ENCODE data around the gene SLCO1B3. TPM values are rescaled to one million over a fixed set of nuclear protein-coding genes. Genes with fewer than 3 reads are reported as not detected.

Gene SLCO1B3
- total RNA-seq, 1 experiment from 2014 or later = 13.2 TPM

- no peaks in the 10 kb centered on the region for H3K9me3 ChIP-seq (ENCODE audit: low read length)
- no TSS peak for BruUV-seq (replicated peaks)
- no peak overlapping the region for H2AFZ ChIP-seq (ENCODE audit: low read length)
- H3K36me3 ChIP-seq (ENCODE audit: low read depth, low read length) = no peaks in the 10 kb centered on the region
- H3K9ac ChIP-seq (ENCODE audit: low read length) = no peak overlapping the region
- ATAC-seq (no peak), DNase-seq (no peak)
- intact Hi-C loops (cut with micrococcal nuclease) = no loop called here
- no peaks in the 10 kb centered on the region for H3F3A ChIP-seq (ENCODE audit: low read length, unreplicated experiment)
- no peak overlapping the region for H3K4me2 ChIP-seq (ENCODE audit: low read length)
- H3K79me2 ChIP-seq (ENCODE audit: low read length) = no peaks in the 10 kb centered on the region
- H3K27me3 ChIP-seq (ENCODE audit: low read length) = no peaks in the 10 kb centered on the region
- TF ChIP-seq CTCF (conservative IDR thresholded peaks at IDR 0.05; ENCODE audit: low read depth, low read length) = no peak
- no peak for TF ChIP-seq EZH2phosphoT487 (IDR thresholded peaks at IDR 0.05; ENCODE audit: borderline replicate concordance, low read length)
- TF ChIP-seq EZH2 (IDR thresholded peaks at IDR 0.05; ENCODE audit: low read length, unreplicated experiment) = no peak
- H3K4me3 ChIP-seq (ENCODE audit: low read length) = no peak overlapping the region
- H4K20me1 ChIP-seq (ENCODE audit: low read length) = no peaks in the 10 kb centered on the region
- ChIA-PET POLR2A (ENCODE audit: unreplicated experiment) (no interaction called here), CTCF (no interaction called here)
- H3K27ac ChIP-seq (ENCODE audit: low read length) = no peak overlapping the region
- H3K9me2 ChIP-seq (replicated peaks; ENCODE audit: low read length) = no peaks in the 10 kb centered on the region
- H3K4me1 ChIP-seq (ENCODE audit: insufficient read depth, low read length) = no peaks in the 10 kb centered on the region
These were observed 121.4 kb downstream of the SLCO1B3 start for GRCh38 chr12:20931894-20932293.

- no peaks in the 10 kb centered on the region for H3K27me3 ChIP-seq (ENCODE audit: low read length)
- no peak overlapping the region for H3K4me3 ChIP-seq (ENCODE audit: low read length)
- H3K9ac ChIP-seq (ENCODE audit: low read length) = no peak overlapping the region
- no peak overlapping the region for H3K4me2 ChIP-seq (ENCODE audit: low read length)
- H3K4me1 ChIP-seq (ENCODE audit: insufficient read depth, low read length) = no peaks in the 10 kb centered on the region
- H3F3A ChIP-seq (ENCODE audit: low read length, unreplicated experiment) = no peaks in the 10 kb centered on the region
- no peak overlapping the region for H3K27ac ChIP-seq (ENCODE audit: low read length)
- intact Hi-C loops (cut with micrococcal nuclease) = loop anchor here (2.0 kb wide), 1 partner anchor 224 kb away; no protein-coding TSS in a partner anchor
- DNase-seq (peak; percentile 43), ATAC-seq (no peak; the same call in 1 of the 2 replicates)
- TF ChIP-seq EZH2phosphoT487 (IDR thresholded peaks at IDR 0.05; ENCODE audit: borderline replicate concordance, low read length) (no peak), CTCF (conservative IDR thresholded peaks at IDR 0.05; ENCODE audit: low read depth, low read length) (peak; percentile 59), EZH2 (IDR thresholded peaks at IDR 0.05; ENCODE audit: low read length, unreplicated experiment) (no peak)
- CTCF ChIA-PET = no interaction called here
- H3K36me3 ChIP-seq (ENCODE audit: low read depth, low read length) = no peaks in the 10 kb centered on the region
- no TSS peak for BruUV-seq (replicated peaks)
- H4K20me1 ChIP-seq (ENCODE audit: low read length) = no peaks in the 10 kb centered on the region
- POLR2A ChIA-PET (ENCODE audit: unreplicated experiment) = no interaction called here
- no peaks in the 10 kb centered on the region for H3K9me3 ChIP-seq (ENCODE audit: low read length)
- H3K9me2 ChIP-seq (replicated peaks; ENCODE audit: low read length) = no peaks in the 10 kb centered on the region
- no peaks in the 10 kb centered on the region for H3K79me2 ChIP-seq (ENCODE audit: low read length)
- no peak overlapping the region for H2AFZ ChIP-seq (ENCODE audit: low read length)
These were observed 136.2 kb downstream of the SLCO1B3 start for GRCh38 chr12:20946732-20947131.

- Histone ChIP-seq H3K4me3 (ENCODE audit: low read length) (no peak overlapping the region), H3K27ac (ENCODE audit: low read length) (no peak overlapping the region), H3K27me3 (ENCODE audit: low read length) (no peaks in the 10 kb centered on the region), H3K79me2 (ENCODE audit: low read length) (no peaks in the 10 kb centered on the region), H3K9ac (ENCODE audit: low read length) (no peak overlapping the region), H3K4me2 (ENCODE audit: low read length) (no peak overlapping the region), H4K20me1 (ENCODE audit: low read length) (no peaks in the 10 kb centered on the region), H3F3A (ENCODE audit: low read length, unreplicated experiment) (no peaks in the 10 kb centered on the region), H3K4me1 (ENCODE audit: insufficient read depth, low read length) (no peaks in the 10 kb centered on the region), H3K36me3 (ENCODE audit: low read depth, low read length) (no peaks in the 10 kb centered on the region), H2AFZ (ENCODE audit: low read length) (no peak overlapping the region), H3K9me3 (ENCODE audit: low read length) (no peaks in the 10 kb centered on the region), H3K9me2 (replicated peaks; ENCODE audit: low read length) (no peaks in the 10 kb centered on the region)
- peak; percentile 58 for DNase-seq
- ChIA-PET POLR2A (ENCODE audit: unreplicated experiment) (no interaction called here), CTCF (no interaction called here)
- intact Hi-C loops (cut with micrococcal nuclease) = loop anchor here (2.0 kb wide), 1 partner anchor 117 kb away; no protein-coding TSS in a partner anchor
- ATAC-seq = peak; percentile 58
- TF ChIP-seq EZH2 (IDR thresholded peaks at IDR 0.05; ENCODE audit: low read length, unreplicated experiment) (no peak), CTCF (conservative IDR thresholded peaks at IDR 0.05; ENCODE audit: low read depth, low read length) (peak; percentile 64)
- no TSS peak for BruUV-seq (replicated peaks)
These were observed 139.7 kb downstream of the SLCO1B3 start for GRCh38 chr12:20950248-20950647.

Measured in PC-3 (cell line).